BE2C (cell line): ENCODE data around the gene RFX7.

Experiments
- DNase-seq: peaks from one replicate; pipeline ENCODE4 v3.0.0-alpha.2; 2020
- H3K27me3 ChIP-seq: fragments of 250-450 bp; sonication (Bioruptor Pico); 2 replicates; pipeline ENCODE4 v1.5.1; 2020; ENCODE audit warnings: mild to moderate bottlenecking
- H3K36me3 ChIP-seq: fragments of 250-450 bp; sonication (Bioruptor Pico); 2 replicates; pipeline ENCODE4 v1.5.1; 2020; ENCODE audit warnings: mild to moderate bottlenecking
- H3K4me1 ChIP-seq: fragments of 250-450 bp; sonication (Bioruptor Pico); 2 replicates; pipeline ENCODE4 v1.5.1; 2020
- H3K4me3 ChIP-seq: 2 replicates; pipeline ENCODE4 v1.5.1; 2011; ENCODE audit warnings: low read depth, low read length
- H3K9me3 ChIP-seq: fragments of 250-450 bp; sonication (Bioruptor Pico); 2 replicates; pipeline ENCODE4 v1.5.1; 2020
- CTCF ChIP-seq: IDR thresholded peaks from 2 replicates; pipeline ENCODE4 v1.5.1; 2012; ENCODE audit warnings: mild to moderate bottlenecking, low read depth, low read length

Gene RFX7

DNA sequence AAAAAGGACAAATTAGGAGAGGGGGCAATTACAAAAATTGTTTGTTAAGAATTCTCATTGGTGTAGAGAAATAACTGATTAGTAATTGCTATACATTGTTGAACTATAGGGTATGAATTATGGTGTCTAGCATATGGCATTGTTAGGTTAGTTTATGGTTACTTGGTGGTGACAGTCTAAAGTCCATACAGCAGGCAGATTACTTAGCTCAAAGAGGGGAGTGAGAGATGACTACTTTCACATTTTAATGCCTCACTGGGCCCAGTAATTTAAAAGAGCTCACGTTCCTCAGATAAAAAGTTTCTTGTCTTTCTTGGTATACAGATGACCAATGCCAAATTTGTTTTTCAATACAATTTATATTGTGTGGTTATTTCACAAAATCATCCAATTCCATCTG, 137.8 kb downstream of the RFX7 start:
- no peaks in the 10 kb centered on the region for H3K27me3 ChIP-seq
- H3K9me3 ChIP-seq: no peaks in the 10 kb centered on the region
- no peak for DNase-seq
- no peak overlapping the region for H3K4me3 ChIP-seq
- H3K4me1 ChIP-seq: no peaks in the 10 kb centered on the region
- no peak for TF ChIP-seq CTCF
- no peaks in the 10 kb centered on the region for H3K36me3 ChIP-seq

DNA sequence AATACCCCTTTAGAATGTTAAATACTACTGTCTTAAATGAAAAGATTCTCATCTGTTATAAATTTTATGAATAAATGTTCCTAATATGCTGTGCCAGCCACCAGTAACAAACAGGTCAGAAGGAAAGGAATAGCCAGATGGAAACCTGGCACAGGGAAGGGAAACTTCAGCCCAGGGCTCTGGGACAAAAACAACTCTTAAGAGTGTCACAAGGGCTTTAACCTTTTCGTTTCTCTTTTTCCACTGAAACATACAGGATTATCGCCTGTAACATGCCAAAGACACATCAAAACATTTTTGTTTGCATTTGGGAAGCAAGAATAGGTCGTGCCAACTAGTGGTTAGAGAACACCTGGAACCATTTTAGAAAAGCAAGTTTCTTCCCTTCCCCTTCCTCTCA, 141.2 kb downstream of the RFX7 start:
- Histone ChIP-seq H3K27me3 (no peaks in the 10 kb centered on the region), H3K36me3 (peaks cover 8% of the 10 kb centered on the region), H3K4me3 (no peak overlapping the region), H3K9me3 (no peaks in the 10 kb centered on the region), H3K4me1 (no peaks in the 10 kb centered on the region)
- TF ChIP-seq CTCF: no peak
- DNase-seq: no peak

DNA sequence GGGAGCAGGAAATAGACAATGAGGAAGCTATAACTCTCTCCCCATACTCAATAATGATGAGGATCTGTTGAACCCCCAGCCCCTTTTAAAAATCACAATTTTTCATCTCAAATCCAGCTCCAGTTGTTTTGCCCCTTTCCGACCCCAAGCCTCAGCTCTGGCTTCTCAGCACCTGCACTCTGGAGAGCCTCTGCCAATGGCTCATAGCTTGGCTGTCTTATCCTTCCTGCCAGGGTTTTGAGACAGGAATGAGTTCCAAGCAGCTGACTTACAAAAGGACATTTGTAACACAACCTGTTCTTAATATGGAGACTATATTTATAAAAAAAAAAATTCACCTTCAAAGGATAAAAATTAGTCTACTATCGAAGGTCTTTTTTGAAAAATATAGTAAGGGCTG, 144.4 kb downstream of the RFX7 start:
- TF ChIP-seq CTCF: no peak
- no peak for DNase-seq
- H3K4me1 ChIP-seq: no peaks in the 10 kb centered on the region
- no peaks in the 10 kb centered on the region for H3K9me3 ChIP-seq
- no peak overlapping the region for H3K4me3 ChIP-seq
- no peaks in the 10 kb centered on the region for H3K27me3 ChIP-seq
- peaks cover 39% of the 10 kb centered on the region for H3K36me3 ChIP-seq

DNA sequence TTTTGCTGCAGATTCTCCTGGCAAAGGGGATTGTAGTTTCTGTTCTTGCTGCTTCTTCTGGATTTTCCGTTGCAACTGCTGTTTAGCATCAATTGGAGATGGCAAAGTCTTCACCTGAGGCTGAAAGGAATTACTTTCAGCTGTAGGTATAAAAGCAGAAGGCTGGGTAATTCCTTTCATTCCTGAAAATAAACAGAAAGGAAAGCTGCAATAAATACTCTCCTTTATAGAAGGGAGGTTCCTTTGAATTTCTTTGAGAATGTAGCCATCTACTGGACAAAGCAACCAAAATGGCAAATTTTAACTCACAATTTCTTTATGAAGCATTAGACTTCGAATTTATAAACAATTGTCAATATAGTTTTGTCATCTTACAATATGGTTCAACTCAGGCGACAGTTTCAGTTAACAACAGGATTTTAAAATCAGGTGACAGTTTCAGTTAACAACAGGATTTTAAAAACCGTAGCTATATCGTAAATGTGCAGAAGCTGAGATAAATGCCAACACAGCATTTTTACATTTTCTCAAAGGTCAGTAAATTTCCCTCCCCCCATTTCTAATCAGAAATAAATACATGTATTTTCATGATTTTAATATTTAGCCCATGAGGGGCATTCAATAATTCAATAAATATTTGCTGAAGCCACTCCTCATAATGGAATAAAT, 145.3 kb downstream of the RFX7 start:
- Histone ChIP-seq H3K9me3 (no peaks in the 10 kb centered on the region), H3K36me3 (peaks cover 45% of the 10 kb centered on the region), H3K27me3 (no peaks in the 10 kb centered on the region), H3K4me3 (no peak overlapping the region), H3K4me1 (no peaks in the 10 kb centered on the region)
- 0 out of 2 replicates have a peak, but pooled peaks have one; percentile 9 for TF ChIP-seq CTCF
- no peak for DNase-seq

DNA sequence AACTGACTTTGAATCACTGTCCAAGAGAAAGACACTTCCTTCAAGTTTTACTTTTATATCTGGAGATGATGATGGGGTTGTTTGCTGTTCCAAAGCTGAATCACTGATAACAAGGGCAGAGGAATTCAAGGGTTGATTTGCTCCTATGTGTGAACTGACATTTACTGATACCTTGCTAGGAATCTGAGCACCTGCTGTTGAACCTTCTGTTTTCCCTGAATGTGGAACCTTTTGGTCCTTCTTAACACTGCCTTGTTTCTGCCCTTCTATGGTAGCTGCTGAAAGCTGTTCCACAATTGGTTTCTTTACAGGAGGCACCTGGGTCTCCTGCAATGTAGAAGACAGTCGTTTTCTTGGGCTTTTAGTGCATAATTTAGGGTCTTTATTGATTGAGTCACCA, 148.3 kb downstream of the RFX7 start:
- Histone ChIP-seq H3K27me3 (no peaks in the 10 kb centered on the region), H3K4me3 (no peak overlapping the region), H3K9me3 (no peaks in the 10 kb centered on the region), H3K4me1 (no peaks in the 10 kb centered on the region), H3K36me3 (peaks cover 45% of the 10 kb centered on the region)
- TF ChIP-seq CTCF: no peak
- DNase-seq: no peak

DNA sequence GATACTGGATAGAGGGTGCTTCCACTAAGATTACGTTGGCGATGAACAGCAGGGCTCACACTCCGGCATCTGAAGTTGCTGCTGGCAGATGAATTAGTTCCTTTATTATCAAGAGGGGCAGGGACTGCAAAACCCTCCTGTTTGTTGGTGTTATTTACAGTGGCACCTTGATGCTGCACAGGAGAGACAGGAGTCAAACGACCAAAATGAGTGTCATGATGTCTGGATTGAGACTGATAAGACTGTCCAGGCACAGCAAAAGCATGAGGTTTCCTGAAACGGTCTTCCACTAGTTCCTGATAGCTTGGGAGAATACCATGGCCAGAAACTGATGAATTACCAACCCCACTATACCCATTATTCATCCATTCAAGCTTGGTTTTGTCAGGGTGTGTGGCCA, 149.5 kb downstream of the RFX7 start:
- Histone ChIP-seq H3K27me3 (no peaks in the 10 kb centered on the region), H3K9me3 (no peaks in the 10 kb centered on the region), H3K36me3 (peaks cover 41% of the 10 kb centered on the region), H3K4me1 (no peaks in the 10 kb centered on the region), H3K4me3 (no peak overlapping the region)
- no peak for DNase-seq
- TF ChIP-seq CTCF: no peak
